ENCODE measurements around the gene ADAM21. TPM values are rescaled to one million over a fixed set of nuclear protein-coding genes. Genes with fewer than 3 reads are reported as not detected.
"Not testable (repeated sequence)": the region's sequence is repeated elsewhere in the genome, so short reads cannot be mapped to it uniquely, and the experiment has no call there.

ADAM21 gene
- total RNA-seq, 6 experiments from 2014 or later: 0.12 to 0.17 TPM; not detected in 4

DNA sequence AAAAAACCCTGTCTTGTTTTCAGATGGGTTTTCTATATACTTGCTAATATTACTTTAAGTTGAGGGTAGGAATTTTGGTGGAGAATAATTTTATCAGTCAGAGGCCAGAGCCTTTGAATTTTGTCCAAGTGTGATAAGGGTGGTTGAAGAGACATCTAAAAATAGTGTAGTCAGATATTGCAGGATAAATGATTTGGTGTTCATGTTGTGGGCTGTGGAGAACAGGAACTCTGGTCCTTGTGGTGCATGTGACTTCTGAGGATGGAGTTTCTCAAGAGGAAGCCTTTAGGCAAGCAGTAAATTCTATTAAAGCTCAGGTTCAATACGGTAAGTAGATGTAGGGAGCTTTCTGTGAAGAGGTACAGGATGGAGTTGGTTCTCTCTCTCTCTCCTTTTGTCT is 2.8 kb downstream of the ADAM21 start:
- DNase-seq (no peak), ATAC-seq (peak in 1 of 4 donors; percentile 16)
- TF ChIP-seq POLR2A (IDR thresholded peaks at IDR 0.05): no peak
- TF ChIP-seq, protein P1, sequence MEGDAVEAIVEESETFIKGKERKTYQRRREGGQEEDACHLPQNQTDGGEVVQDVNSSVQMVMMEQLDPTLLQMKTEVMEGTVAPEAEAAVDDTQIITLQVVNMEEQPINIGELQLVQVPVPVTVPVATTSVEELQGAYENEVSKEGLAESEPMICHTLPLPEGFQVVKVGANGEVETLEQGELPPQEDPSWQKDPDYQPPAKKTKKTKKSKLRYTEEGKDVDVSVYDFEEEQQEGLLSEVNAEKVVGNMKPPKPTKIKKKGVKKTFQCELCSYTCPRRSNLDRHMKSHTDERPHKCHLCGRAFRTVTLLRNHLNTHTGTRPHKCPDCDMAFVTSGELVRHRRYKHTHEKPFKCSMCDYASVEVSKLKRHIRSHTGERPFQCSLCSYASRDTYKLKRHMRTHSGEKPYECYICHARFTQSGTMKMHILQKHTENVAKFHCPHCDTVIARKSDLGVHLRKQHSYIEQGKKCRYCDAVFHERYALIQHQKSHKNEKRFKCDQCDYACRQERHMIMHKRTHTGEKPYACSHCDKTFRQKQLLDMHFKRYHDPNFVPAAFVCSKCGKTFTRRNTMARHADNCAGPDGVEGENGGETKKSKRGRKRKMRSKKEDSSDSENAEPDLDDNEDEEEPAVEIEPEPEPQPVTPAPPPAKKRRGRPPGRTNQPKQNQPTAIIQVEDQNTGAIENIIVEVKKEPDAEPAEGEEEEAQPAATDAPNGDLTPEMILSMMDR (IDR thresholded peaks at IDR 0.05): no peak
- no peaks in the 10 kb centered on the region for H3K4me1 ChIP-seq
- intact Hi-C loops (cut with DNase I): no loop called here
- 50% methylated on average over 1 of the region's 1 CpG for WGBS (ENCODE audit: insufficient coverage, low coverage, low lambda C conversion rate, missing lambda C conversion rate)
- no peak overlapping the region for H3K27ac ChIP-seq
- H3K36me3 ChIP-seq: no peaks in the 10 kb centered on the region
- no peak overlapping the region for H3K4me3 ChIP-seq
- no peaks in the 10 kb centered on the region for H3K27me3 ChIP-seq
- H3K9me3 ChIP-seq: no peaks in the 10 kb centered on the region

DNA sequence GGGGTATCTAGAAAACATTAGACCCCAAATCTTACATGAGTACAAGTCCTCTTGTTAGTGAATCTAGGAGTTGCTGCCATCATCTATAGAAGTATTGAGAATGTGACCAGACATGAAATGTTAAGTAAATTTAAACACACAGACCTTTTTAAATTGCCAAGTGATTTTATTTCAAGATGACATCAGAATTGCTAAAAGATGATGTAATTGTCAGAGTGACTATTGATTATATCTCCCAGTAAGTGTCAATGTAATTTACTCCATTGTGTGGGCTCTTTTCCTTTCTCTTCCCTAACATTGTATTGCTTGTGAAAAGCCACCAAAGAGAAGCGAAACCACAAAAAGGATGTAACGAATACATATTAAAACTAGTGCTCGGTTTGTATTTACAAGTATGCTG is 16.8 kb downstream of the ADAM21 start:
- intact Hi-C loops (cut with DNase I): no loop called here
- TF ChIP-seq POLR2A (IDR thresholded peaks at IDR 0.05): no peak
- TF ChIP-seq, protein P1 (IDR thresholded peaks at IDR 0.05): no peak
- Histone ChIP-seq H3K4me3 (no peak overlapping the region), H3K27me3 (no peaks in the 10 kb centered on the region), H3K9me3 (no peaks in the 10 kb centered on the region), H3K4me1 (no peaks in the 10 kb centered on the region), H3K27ac (no peak overlapping the region), H3K36me3 (no peaks in the 10 kb centered on the region)
- no peak for ATAC-seq
- DNase-seq: no peak
- 81% methylated on average over 3 of the region's 3 CpGs for WGBS (ENCODE audit: insufficient coverage, low coverage, low lambda C conversion rate, missing lambda C conversion rate)

DNA sequence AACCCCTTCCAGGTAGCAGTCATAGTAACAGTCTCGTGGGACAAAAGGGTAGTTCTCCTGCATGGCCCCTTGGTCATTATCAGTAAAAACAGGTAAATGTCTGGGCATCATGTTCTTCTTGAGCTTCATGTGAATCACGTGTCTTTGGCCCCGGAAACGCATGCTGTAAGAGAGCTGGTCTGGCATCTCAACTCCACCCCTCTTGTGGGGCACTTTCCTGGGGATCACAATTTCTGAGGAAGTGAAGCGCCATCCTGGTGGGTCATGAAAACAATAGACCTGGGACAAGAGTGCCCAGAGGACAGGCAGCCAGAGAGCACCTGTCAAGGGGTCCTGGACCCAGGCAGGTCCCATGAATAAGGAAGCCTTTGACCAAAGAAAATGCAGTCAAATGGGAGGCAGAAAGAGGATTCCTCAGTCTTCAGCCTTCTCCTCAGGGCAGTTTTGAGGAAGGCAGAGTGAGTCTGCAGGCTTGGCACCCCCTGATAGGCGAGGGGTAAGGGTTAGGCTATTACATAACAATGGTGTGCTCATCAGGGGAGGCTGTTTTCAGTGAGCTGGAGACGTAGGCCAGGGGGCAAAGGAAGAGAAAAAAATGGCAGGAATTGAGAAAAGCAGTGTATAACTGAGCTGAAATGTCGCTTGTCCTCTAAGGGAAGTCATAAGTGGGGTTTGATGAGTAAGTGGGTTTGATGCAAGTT is 19.0 kb downstream of the ADAM21 start:
- H3K4me3 ChIP-seq; H3K27me3 ChIP-seq; ATAC-seq; H3K9me3 ChIP-seq; DNase-seq; H3K27ac ChIP-seq; H3K4me1 ChIP-seq; H3K36me3 ChIP-seq; intact Hi-C loops (cut with DNase I): not testable (repeated sequence)
- 84% methylated on average over 3 of the region's 8 CpGs for WGBS (ENCODE audit: insufficient coverage, low coverage, low lambda C conversion rate, missing lambda C conversion rate)

DNA sequence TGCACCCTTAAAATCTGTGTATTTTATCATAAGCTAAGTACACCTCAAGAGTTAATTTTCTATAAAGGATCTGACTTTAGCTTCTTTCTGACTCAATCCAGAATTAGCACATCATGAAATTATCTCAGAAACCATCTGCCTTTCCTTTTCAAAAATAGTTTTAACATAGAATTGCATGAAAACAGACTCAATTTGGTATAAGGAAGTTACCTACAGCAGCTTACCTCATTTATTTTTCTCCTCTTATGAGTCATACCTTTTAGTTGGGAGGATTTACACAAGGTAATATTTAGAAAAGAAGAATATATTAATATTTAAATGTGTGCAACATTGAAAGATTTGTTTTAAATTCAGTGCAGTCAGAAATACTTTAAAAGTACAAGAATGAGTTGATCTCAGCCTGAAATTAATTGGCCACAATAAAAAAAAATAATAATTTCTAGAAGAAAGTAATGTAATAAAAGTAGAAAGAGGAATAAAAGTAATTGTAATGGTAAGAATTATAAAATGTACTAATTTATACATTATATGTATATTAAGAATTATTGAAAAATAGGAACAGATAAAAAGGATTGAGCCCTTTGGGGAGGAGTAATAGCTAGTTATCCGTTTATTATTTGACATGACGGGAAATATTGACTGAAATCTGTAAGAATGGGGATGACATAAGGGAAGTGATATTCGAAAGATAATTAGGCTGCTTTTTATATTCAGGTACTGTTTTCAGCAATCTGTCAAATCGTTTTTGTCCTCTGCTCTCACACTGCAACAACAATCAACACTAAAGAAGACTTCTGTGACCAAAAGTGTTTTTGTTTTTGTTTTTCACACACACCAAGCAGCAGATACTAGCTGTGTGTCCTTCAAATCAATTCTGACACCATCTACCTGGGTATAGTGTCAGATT is 20.5 kb downstream of the ADAM21 start:
- H3K27ac ChIP-seq: no peak overlapping the region
- DNase-seq (no peak), ATAC-seq (no peak)
- H3K27me3 ChIP-seq: no peaks in the 10 kb centered on the region
- TF ChIP-seq, protein P1 (IDR thresholded peaks at IDR 0.05): no peak
- TF ChIP-seq POLR2A (IDR thresholded peaks at IDR 0.05): no peak
- H3K4me1 ChIP-seq: no peaks in the 10 kb centered on the region
- 80% methylated on average over 4 of the region's 4 CpGs for WGBS (ENCODE audit: insufficient coverage, low coverage, low lambda C conversion rate, missing lambda C conversion rate)
- H3K9me3 ChIP-seq: no peaks in the 10 kb centered on the region
- intact Hi-C loops (cut with DNase I): no loop called here
- H3K36me3 ChIP-seq: no peaks in the 10 kb centered on the region
- no peak overlapping the region for H3K4me3 ChIP-seq

DNA sequence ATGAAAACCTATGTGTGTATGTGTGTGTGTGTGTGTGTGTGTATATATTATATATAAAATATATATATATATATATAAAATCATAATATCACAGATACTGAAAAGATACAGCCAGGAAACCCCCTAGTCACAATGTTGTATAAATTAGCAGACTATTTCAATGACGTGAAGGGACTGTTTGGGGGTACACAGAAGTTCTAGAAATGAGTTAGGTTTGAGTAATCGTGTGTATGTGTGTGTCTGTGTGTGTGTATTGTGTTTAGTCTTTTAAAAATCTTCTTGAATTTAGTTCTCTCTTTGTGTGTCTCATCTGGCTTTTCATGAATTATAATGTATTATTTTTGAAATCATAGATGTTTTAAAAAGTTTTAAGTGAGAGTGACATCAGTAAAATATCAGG is 21.9 kb downstream of the ADAM21 start:
- DNase-seq: no peak
- H3K27me3 ChIP-seq: no peaks in the 10 kb centered on the region
- no peak overlapping the region for H3K4me3 ChIP-seq
- no peaks in the 10 kb centered on the region for H3K4me1 ChIP-seq
- no peaks in the 10 kb centered on the region for H3K36me3 ChIP-seq
- WGBS (ENCODE audit: insufficient coverage, low coverage, low lambda C conversion rate, missing lambda C conversion rate): 63% methylated on average over 2 of the region's 2 CpGs
- ATAC-seq: no peak
- intact Hi-C loops (cut with DNase I): no loop called here
- no peak overlapping the region for H3K27ac ChIP-seq
- no peaks in the 10 kb centered on the region for H3K9me3 ChIP-seq
- TF ChIP-seq, protein P1 (IDR thresholded peaks at IDR 0.05): no peak
- no peak for TF ChIP-seq POLR2A (IDR thresholded peaks at IDR 0.05)

DNA sequence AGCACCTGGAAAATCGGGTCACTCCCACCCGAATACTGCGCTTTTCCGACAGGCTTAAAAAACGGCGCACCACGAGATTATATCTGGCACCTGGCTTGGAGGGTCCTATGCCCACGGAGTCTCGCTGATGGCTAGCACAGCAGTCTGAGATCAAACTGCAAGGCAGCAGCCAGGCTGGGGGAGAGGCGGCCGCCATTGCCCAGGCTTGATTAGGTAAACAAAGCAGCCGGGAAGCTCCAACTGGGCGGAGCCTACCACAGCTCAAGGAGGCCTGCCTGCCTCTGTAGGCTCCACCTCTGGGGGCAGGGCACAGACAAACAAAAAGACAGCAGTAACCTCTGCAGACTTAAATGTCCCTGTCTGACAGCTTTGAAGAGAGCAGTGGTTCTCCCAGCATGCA is 23.5 kb downstream of the ADAM21 start:
- H3K4me1 ChIP-seq; H3K27me3 ChIP-seq; H3K4me3 ChIP-seq; intact Hi-C loops (cut with DNase I); H3K27ac ChIP-seq; DNase-seq; H3K9me3 ChIP-seq; ATAC-seq; H3K36me3 ChIP-seq: not testable (repeated sequence)
- WGBS (ENCODE audit: insufficient coverage, low coverage, low lambda C conversion rate, missing lambda C conversion rate): no CpG with 5 or more reads among the region's 13 CpGs

DNA sequence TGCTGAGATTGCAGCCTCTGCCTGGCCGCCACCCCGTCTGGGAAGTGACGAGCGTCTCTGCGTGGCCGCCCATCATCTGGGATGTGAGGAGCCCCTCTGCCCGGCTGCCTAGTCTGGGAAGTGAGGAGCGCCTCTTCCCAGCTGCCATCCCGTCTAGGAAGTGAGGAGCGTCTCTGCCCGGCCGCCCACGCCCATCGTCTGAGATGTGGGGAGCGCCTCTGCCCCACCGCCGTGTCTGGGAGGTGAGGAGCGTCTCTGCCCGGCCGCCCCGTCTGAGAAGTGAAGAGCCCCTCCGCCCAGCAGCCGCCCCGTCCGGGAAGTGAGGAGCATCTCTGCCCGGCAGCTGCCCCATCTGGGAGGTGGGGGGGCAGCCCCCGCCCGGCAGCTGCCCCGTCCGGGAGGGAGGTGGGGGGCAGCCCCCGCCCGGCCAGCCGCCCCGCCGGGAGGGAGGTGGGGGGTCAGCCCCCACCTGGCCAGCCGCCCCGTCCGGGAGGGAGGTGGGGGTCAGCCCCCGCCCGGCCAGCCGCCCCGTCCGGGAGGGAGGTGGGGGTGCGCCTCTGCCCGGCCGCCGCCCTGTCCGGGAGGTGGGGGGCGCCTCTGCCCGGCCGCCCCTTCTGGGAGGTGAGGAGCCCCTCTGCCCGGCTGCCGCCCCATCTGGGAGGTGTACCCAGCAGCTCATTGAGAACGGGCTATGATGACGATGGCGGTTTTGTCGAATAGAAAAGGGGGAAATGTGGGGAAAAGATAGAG is 25.6 kb downstream of the ADAM21 start:
- H3K27me3 ChIP-seq; H3K36me3 ChIP-seq; H3K4me1 ChIP-seq; H3K4me3 ChIP-seq; H3K27ac ChIP-seq; ATAC-seq; DNase-seq; intact Hi-C loops (cut with DNase I); H3K9me3 ChIP-seq: not testable (repeated sequence)
- WGBS (ENCODE audit: insufficient coverage, low coverage, low lambda C conversion rate, missing lambda C conversion rate): 96% methylated on average over 8 of the region's 57 CpGs

Measured in right lobe of liver (tissue), 6 donors.